Keratinocyte (primary cell): Measurements from ENCODE around the gene OBSCN.

Source experiments
- CTCF ChIP-seq, 3 experiments: IDR thresholded peaks in 1 of 3; conservative IDR thresholded peaks in 1 of 3; optimal IDR thresholded peaks in 1 of 3; 2 replicates in 2 of 3; 3 replicates in 1 of 3; pipeline versions ENCODE3 to v1.5.1; 2011; ENCODE audit warnings: low read length in 3 of 3, mild to moderate bottlenecking in 3 of 3, moderate library complexity in 2 of 3, control low read depth in 1 of 3, inconsistent platforms in 1 of 3; ENCODE audit not compliant: insufficient read depth in 2 of 3; ENCODE audit errors: extremely low read depth in 1 of 3
- EZH2 ChIP-seq: IDR thresholded peaks from one replicate; pipeline ENCODE4 v1.6.1; 2012; ENCODE audit warnings: inconsistent platforms, mild to moderate bottlenecking, low read length, moderate library complexity

GRCh38 chr1:228295981-228296380, 88.1 kb downstream of the OBSCN start:
- TF ChIP-seq CTCF (optimal IDR thresholded peaks at IDR 0.05 in 1 of 3, IDR thresholded peaks at IDR 0.05 in 1 of 3, conservative IDR thresholded peaks at IDR 0.05 in 1 of 3; ENCODE audit: extremely low read depth in 1 of 3, insufficient read depth in 2 of 3, low read length in 3 of 3): no peak
- no peak for TF ChIP-seq EZH2
